Natural killer cell treated with Interleukin-12 subunit alpha and Interleukin-12 subunit beta and Interleukin-15 and Interleukin-18, amount 100 ng/mL, for 72 hours (primary cell): ENCODE measurements around the gene XXYLT1. TPM values are rescaled to one million over a fixed set of nuclear protein-coding genes. Genes with fewer than 3 reads are reported as not detected.
A peak's percentile ranks its signal among the peaks of the same experiment; 100 is the strongest.

Experiments used
- ATAC-seq, 2 donors: fragments of 150-1000 bp; cut with Tn5 transposase in 1 of 2; sonication (Bioruptor Pico), chemical (Tn5 transposase) in 1 of 2; 2 replicates each; pipeline ENCODE4 v1.10.0; 2021
- DNase-seq: peaks from one replicate; pipeline ENCODE4 v3.0.0; 2022; ENCODE audit warnings: low spot score
- H3K27ac Mint-ChIP-seq, 2 donors: 1 replicate in 1 of 2; 2 replicates in 1 of 2; pipeline ENCODE4 v1.8.0; 2022; ENCODE audit warnings: mixed read lengths in 2 of 2, mild to moderate bottlenecking in 1 of 2, moderate library complexity in 1 of 2
- H3K27me3 Mint-ChIP-seq, 2 donors: 1 replicate in 1 of 2; 2 replicates in 1 of 2; pipeline ENCODE4 v1.8.0; 2022; ENCODE audit warnings: mixed read lengths in 2 of 2
- H3K36me3 Mint-ChIP-seq: one replicate; pipeline ENCODE4 v1.8.0; 2022; ENCODE audit warnings: mixed read lengths
- H3K4me1 Mint-ChIP-seq, 2 donors: 1 replicate in 1 of 2; 2 replicates in 1 of 2; pipeline ENCODE4 v1.8.0; 2022; ENCODE audit warnings: low read depth in 2 of 2, mixed read lengths in 2 of 2, mild to moderate bottlenecking in 1 of 2
- H3K4me3 Mint-ChIP-seq: one replicate; pipeline ENCODE4 v1.8.0; 2022; ENCODE audit warnings: mixed read lengths
- H3K9me3 Mint-ChIP-seq: 2 replicates; pipeline ENCODE4 v1.8.0; 2022; ENCODE audit warnings: mixed read lengths
- total RNA-seq, 2 donors: library from RNA; stranded (reverse); gene quantifications; one replicate each; pipeline ENCODE4 v1.2.3, GENCODE V29; 2022

The XXYLT1 gene
- total RNA-seq, 2 donors from 2014 or later = 10.5 to 16.2 TPM

DNA sequence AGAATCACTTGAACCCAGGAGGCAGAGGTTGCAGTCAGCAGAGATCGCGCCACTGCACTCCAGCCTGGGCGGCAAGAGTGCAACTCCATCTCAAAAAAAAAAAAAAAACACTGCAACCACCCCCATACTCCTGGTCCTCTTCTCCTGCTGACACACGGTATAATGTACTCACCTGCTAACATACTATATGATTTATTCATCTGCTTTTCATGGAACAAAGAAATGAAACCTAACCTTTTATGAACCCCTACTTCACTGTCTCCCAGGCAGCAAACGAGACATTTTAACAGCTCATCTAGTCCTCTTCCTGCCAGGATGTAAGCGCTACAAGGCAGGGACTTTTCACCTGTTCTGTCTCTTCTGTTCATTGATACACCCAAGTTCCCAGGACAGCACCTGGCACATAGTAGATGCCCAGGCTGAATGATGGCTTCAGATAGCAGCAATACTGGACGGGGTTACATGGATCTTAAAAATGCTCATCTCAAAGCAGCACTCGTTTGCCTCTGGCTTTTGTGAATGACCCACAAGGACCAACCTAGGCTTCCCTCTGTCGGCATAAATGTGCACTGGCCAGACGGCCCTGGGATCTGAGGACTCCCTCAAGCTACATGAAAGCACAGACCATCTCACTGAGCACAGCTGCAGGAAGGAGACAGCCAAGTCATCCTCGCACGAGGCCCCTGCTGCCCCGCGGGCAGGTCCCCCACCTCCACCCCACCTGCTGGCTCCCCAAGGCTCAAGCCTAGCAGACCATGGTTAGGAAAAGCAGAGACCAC lies 20.3 kb downstream of the XXYLT1 start:
- no peak overlapping the region for H3K4me3 Mint-ChIP-seq

GRCh38 chr3:195249858-195250464 lies 21.0 kb downstream of the XXYLT1 start:
- ATAC-seq (no peak), DNase-seq (no peak)
- Mint-ChIP-seq H3K27ac (no peak overlapping the region), H3K4me3 (no peak overlapping the region), H3K27me3 (no peaks in the 10 kb centered on the region), H3K36me3 (no peaks in the 10 kb centered on the region), H3K9me3 (no peaks in the 10 kb centered on the region), H3K4me1 (peaks cover 0 to 25% of the 10 kb centered on the region in 2 donors)

More for the DNA sequence above, 20.3 kb downstream of the XXYLT1 start:
- no peaks in the 10 kb centered on the region for H3K9me3 Mint-ChIP-seq
- H3K27ac Mint-ChIP-seq = no peak overlapping the region
- ATAC-seq = no peak
- H3K4me1 Mint-ChIP-seq = peaks cover 0 to 25% of the 10 kb centered on the region in 2 donors
- no peaks in the 10 kb centered on the region for H3K36me3 Mint-ChIP-seq
- no peak for DNase-seq
- no peaks in the 10 kb centered on the region for H3K27me3 Mint-ChIP-seq

DNA sequence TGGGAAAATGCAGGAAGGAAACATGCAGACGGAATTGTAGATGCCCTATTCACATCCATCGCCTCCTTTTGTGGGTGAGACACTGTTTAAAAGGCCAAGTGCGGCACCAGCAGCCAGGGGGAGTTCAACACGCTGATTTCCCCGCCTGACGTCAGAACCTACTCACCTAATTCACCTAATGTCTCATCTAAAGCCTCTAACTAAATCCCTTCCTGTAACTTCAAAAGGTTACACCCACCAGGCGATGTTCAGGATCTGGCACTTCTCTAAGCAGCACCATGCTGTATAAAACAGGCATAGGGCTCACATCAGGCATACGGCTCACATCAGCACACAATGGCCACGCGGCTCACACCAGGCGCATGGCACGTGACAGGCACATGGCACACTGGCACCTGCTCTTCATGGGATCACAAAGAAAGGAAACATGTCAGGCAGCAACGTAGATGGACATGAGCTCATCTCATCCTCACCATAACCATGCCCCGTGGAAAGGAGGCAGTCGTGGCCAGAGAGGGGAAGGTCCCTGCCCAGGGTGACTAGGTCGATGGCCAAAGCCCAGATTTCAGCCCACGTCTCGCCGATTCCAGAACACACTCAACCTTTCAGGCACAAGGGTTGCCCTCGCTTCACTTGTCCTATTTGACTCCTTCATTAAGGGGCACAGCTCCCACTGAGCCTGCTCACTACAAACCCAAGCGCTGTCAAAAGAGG lies 21.7 kb downstream of the XXYLT1 start:
- Mint-ChIP-seq H3K27ac (no peak overlapping the region), H3K9me3 (no peaks in the 10 kb centered on the region), H3K36me3 (no peaks in the 10 kb centered on the region), H3K4me1 (peaks cover 0 to 25% of the 10 kb centered on the region in 2 donors), H3K4me3 (no peak overlapping the region), H3K27me3 (no peaks in the 10 kb centered on the region)
- no peak for DNase-seq
- ATAC-seq = no peak

GRCh38 chr3:195248281-195248680 lies 22.7 kb downstream of the XXYLT1 start:
- H3K4me3 Mint-ChIP-seq = no peak overlapping the region

DNA sequence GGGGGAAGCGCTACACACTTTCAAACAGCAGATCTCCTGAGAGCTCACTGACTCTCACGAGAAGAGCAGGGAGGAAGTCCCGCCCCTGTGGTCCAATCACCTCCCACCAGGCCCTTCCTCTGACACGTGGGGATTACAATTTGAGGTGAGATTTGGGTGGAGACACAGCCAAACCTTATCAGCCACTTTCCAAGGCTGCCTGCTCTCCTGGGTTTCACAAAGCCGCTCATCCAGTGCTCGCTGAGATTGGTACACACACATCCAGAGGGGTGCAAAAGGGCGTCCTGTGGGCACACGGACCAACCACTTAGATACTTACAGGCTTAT lies 23.1 kb downstream of the XXYLT1 start:
- H3K36me3 Mint-ChIP-seq = no peaks in the 10 kb centered on the region
- H3K27me3 Mint-ChIP-seq = no peaks in the 10 kb centered on the region
- no peaks in the 10 kb centered on the region for H3K9me3 Mint-ChIP-seq
- H3K27ac Mint-ChIP-seq = no peak overlapping the region
- ATAC-seq (no peak), DNase-seq (no peak)
- peaks cover 0 to 30% of the 10 kb centered on the region in 2 donors for H3K4me1 Mint-ChIP-seq
- no peak overlapping the region for H3K4me3 Mint-ChIP-seq

More at GRCh38 chr3:195248281-195248680, 22.7 kb downstream of the XXYLT1 start:
- ATAC-seq (no peak), DNase-seq (no peak)
- Mint-ChIP-seq H3K27me3 (no peaks in the 10 kb centered on the region), H3K27ac (no peak overlapping the region), H3K9me3 (no peaks in the 10 kb centered on the region), H3K4me1 (peaks cover 0 to 29% of the 10 kb centered on the region in 2 donors), H3K36me3 (no peaks in the 10 kb centered on the region)

- H3K4me3 Mint-ChIP-seq = no peak overlapping the region
Observed at GRCh38 chr3:195247086-195247862, 23.7 kb downstream of the XXYLT1 start.

GRCh38 chr3:195246581-195246995 lies 24.4 kb downstream of the XXYLT1 start:
- Mint-ChIP-seq H3K4me1 (peaks cover 0 to 26% of the 10 kb centered on the region in 2 donors), H3K36me3 (no peaks in the 10 kb centered on the region), H3K4me3 (no peak overlapping the region), H3K27ac (no peak overlapping the region), H3K9me3 (no peaks in the 10 kb centered on the region), H3K27me3 (no peaks in the 10 kb centered on the region)
- no peak for DNase-seq
- ATAC-seq = no peak

More at GRCh38 chr3:195247086-195247862, 23.7 kb downstream of the XXYLT1 start:
- H3K9me3 Mint-ChIP-seq = no peaks in the 10 kb centered on the region
- H3K36me3 Mint-ChIP-seq = no peaks in the 10 kb centered on the region
- H3K27ac Mint-ChIP-seq = no peak overlapping the region
- H3K4me1 Mint-ChIP-seq = peaks cover 0 to 31% of the 10 kb centered on the region in 2 donors
- H3K27me3 Mint-ChIP-seq = no peaks in the 10 kb centered on the region
- peak; percentile 51 for DNase-seq
- no peak for ATAC-seq

GRCh38 chr3:195245531-195245951 lies 25.4 kb downstream of the XXYLT1 start:
- H3K36me3 Mint-ChIP-seq = no peaks in the 10 kb centered on the region

GRCh38 chr3:195241592-195242355 lies 29.2 kb downstream of the XXYLT1 start:
- Mint-ChIP-seq H3K9me3 (no peaks in the 10 kb centered on the region), H3K36me3 (no peaks in the 10 kb centered on the region), H3K27ac (no peak overlapping the region), H3K4me1 (peaks cover 11 to 29% of the 10 kb centered on the region in 2 donors), H3K4me3 (no peak overlapping the region), H3K27me3 (no peaks in the 10 kb centered on the region)
- no peak for ATAC-seq
- no peak for DNase-seq

More at GRCh38 chr3:195245531-195245951, 25.4 kb downstream of the XXYLT1 start:
- ATAC-seq (no peak), DNase-seq (no peak)
- Mint-ChIP-seq H3K4me3 (no peak overlapping the region), H3K9me3 (no peaks in the 10 kb centered on the region), H3K27me3 (no peaks in the 10 kb centered on the region), H3K27ac (peak overlapping the region in 1 of 2 donors; percentile 78), H3K4me1 (peaks cover 0 to 22% of the 10 kb centered on the region in 2 donors)

GRCh38 chr3:195240939-195241338 lies 30.0 kb downstream of the XXYLT1 start:
- ATAC-seq (no peak), DNase-seq (no peak)
- H3K36me3 Mint-ChIP-seq = no peaks in the 10 kb centered on the region
- H3K27me3 Mint-ChIP-seq = no peaks in the 10 kb centered on the region
- H3K27ac Mint-ChIP-seq = peak overlapping the region in 1 of 2 donors; percentile 54
- H3K4me1 Mint-ChIP-seq = peaks cover 11 to 24% of the 10 kb centered on the region in 2 donors
- H3K9me3 Mint-ChIP-seq = no peaks in the 10 kb centered on the region
- no peak overlapping the region for H3K4me3 Mint-ChIP-seq

GRCh38 chr3:195240171-195240701 lies 30.7 kb downstream of the XXYLT1 start:
- H3K27ac Mint-ChIP-seq = peak overlapping the region in 1 of 2 donors; percentile 54
- H3K9me3 Mint-ChIP-seq = no peaks in the 10 kb centered on the region
- H3K4me3 Mint-ChIP-seq = no peak overlapping the region
- no peaks in the 10 kb centered on the region for H3K27me3 Mint-ChIP-seq
- DNase-seq = no peak
- no peak for ATAC-seq
- peaks cover 11 to 21% of the 10 kb centered on the region in 2 donors for H3K4me1 Mint-ChIP-seq
- H3K36me3 Mint-ChIP-seq = no peaks in the 10 kb centered on the region

- Mint-ChIP-seq H3K4me3 (no peak overlapping the region), H3K27me3 (no peaks in the 10 kb centered on the region), H3K4me1 (peaks cover 11 to 21% of the 10 kb centered on the region in 2 donors), H3K36me3 (no peaks in the 10 kb centered on the region), H3K9me3 (no peaks in the 10 kb centered on the region), H3K27ac (no peak overlapping the region)
- no peak for DNase-seq
- no peak for ATAC-seq
Observed at GRCh38 chr3:195239121-195239520, 31.8 kb downstream of the XXYLT1 start.
